Measurements from ENCODE around the gene LRRC37A3. TPM values are rescaled to one million over a fixed set of nuclear protein-coding genes. Genes with fewer than 3 reads are reported as not detected.
"Not testable (repeated sequence)": the region's sequence is repeated elsewhere in the genome, so short reads cannot be mapped to it uniquely, and the experiment has no call there.

Gene LRRC37A3
- total RNA-seq, 1 experiment from 2014 or later: 5.8 TPM

DNA sequence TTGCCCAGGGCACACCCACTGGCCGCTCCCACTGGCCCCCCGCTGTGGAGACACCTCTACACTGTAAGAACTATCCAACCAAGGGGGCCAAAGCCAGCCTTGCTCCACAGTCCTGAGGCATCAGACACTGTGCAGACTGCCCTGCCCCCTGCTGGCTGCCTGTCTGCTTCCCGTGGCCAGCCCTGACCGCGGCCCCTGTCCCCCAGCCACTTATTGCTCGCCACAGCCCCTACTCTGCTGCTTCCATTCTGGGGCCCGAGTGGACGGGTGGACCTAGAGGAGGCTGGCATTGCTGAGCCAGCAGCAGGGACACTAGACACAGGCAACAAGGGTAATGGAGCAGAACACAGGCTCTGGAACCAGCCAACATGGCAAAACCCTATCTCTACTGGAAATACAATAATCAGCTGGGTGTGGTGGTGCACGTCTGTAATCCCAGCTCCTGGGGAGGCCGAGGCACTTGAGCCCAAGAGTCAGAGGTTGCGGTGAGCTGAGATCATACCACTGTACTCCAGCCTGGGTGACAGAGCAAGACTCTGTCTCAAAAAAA lies 19.7 kb upstream of the LRRC37A3 start:
- peak in 1 of 2 experiments; percentile 51 for DNase-seq
- Mint-ChIP-seq H3K36me3 (ENCODE audit: insufficient read depth, unreplicated experiment) (peaks cover 6% of the 10 kb centered on the region), H3K27me3 (ENCODE audit: insufficient read depth, unreplicated experiment) (no peaks in the 10 kb centered on the region), H3K27ac (ENCODE audit: unreplicated experiment) (no peak overlapping the region), H3K9me3 (ENCODE audit: unreplicated experiment) (no peaks in the 10 kb centered on the region), H3K4me3 (ENCODE audit: unreplicated experiment) (no peak overlapping the region), H3K4me1 (ENCODE audit: low read depth, unreplicated experiment) (no peaks in the 10 kb centered on the region)
- no TSS peak for BruUV-seq (replicated peaks)
- intact Hi-C loops (cut with micrococcal nuclease; ENCODE audit: unreplicated experiment): no loop called here
- Histone ChIP-seq H3K4me3 (ENCODE audit: low read depth, low read length) (no peak overlapping the region), H3K27me3 (replicated peaks; ENCODE audit: control insufficient read depth, insufficient read depth, low read length) (no peaks in the 10 kb centered on the region), H3K9me3 (no peaks in the 10 kb centered on the region), H3K4me1 (no peaks in the 10 kb centered on the region), H3K36me3 (ENCODE audit: control insufficient read depth, insufficient read depth, low read length) (no peaks in the 10 kb centered on the region)
- CTCF ChIA-PET: interaction anchor here (0.6 to 1.1 kb wide), 3 partner anchors 87 to 1243 kb away, joined by 3 to 4 read pairs (median 4); partner anchors contain the start of gene RGS9
- TF ChIP-seq, protein P1, sequence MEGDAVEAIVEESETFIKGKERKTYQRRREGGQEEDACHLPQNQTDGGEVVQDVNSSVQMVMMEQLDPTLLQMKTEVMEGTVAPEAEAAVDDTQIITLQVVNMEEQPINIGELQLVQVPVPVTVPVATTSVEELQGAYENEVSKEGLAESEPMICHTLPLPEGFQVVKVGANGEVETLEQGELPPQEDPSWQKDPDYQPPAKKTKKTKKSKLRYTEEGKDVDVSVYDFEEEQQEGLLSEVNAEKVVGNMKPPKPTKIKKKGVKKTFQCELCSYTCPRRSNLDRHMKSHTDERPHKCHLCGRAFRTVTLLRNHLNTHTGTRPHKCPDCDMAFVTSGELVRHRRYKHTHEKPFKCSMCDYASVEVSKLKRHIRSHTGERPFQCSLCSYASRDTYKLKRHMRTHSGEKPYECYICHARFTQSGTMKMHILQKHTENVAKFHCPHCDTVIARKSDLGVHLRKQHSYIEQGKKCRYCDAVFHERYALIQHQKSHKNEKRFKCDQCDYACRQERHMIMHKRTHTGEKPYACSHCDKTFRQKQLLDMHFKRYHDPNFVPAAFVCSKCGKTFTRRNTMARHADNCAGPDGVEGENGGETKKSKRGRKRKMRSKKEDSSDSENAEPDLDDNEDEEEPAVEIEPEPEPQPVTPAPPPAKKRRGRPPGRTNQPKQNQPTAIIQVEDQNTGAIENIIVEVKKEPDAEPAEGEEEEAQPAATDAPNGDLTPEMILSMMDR (IDR thresholded peaks at IDR 0.05; ENCODE audit: insufficient read depth in 1 of 2, low read depth in 1 of 2, low read length in 1 of 2, severe bottlenecking in 1 of 2, unreplicated experiment in 1 of 2): peak; percentile 61 to 63
- POLR2A ChIA-PET: interaction anchor here (0.6 kb wide), 1 partner anchor 761 kb away, joined by 3 read pairs; no protein-coding TSS in a partner anchor

DNA sequence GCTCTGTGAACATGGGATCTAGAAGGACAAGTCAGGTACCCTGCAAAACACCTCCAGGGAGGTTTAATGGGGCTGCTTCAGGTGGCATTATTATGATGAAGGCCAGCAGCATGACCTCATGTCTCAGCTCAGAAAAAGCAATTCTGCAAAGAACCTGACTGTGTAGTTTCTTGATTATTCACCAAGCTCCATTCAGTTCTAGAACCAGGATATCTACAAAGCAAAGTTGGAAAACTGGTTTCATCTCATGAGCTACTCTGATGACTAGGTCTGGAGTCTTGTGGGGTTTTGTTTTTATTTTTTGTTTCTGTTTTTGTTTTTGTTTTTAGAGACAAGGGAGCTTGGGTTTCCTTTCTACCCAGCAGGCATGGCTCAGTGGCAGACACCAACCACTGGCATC lies 19.0 kb upstream of the LRRC37A3 start:
- H3K9me3 ChIP-seq: no peaks in the 10 kb centered on the region
- H3K4me3 Mint-ChIP-seq (ENCODE audit: unreplicated experiment): no peak overlapping the region
- no peaks in the 10 kb centered on the region for H3K36me3 ChIP-seq (ENCODE audit: control insufficient read depth, insufficient read depth, low read length)
- H3K27ac Mint-ChIP-seq (ENCODE audit: unreplicated experiment): no peak overlapping the region
- no peaks in the 10 kb centered on the region for H3K27me3 ChIP-seq (replicated peaks; ENCODE audit: control insufficient read depth, insufficient read depth, low read length)
- no TSS peak for BruUV-seq (replicated peaks)
- intact Hi-C loops (cut with micrococcal nuclease; ENCODE audit: unreplicated experiment): no loop called here
- H3K4me1 ChIP-seq: no peaks in the 10 kb centered on the region
- no peak for DNase-seq
- peaks cover 6% of the 10 kb centered on the region for H3K36me3 Mint-ChIP-seq (ENCODE audit: insufficient read depth, unreplicated experiment)
- TF ChIP-seq, protein P1 (IDR thresholded peaks at IDR 0.05; ENCODE audit: insufficient read depth in 1 of 2, low read depth in 1 of 2, low read length in 1 of 2, severe bottlenecking in 1 of 2, unreplicated experiment in 1 of 2): no peak
- no peak overlapping the region for H3K4me3 ChIP-seq (ENCODE audit: low read depth, low read length)
- CTCF ChIA-PET: interaction anchor here (1.1 kb wide), 1 partner anchor 86 kb away, joined by 3 read pairs; no protein-coding TSS in a partner anchor
- no peaks in the 10 kb centered on the region for H3K9me3 Mint-ChIP-seq (ENCODE audit: unreplicated experiment)
- no peaks in the 10 kb centered on the region for H3K27me3 Mint-ChIP-seq (ENCODE audit: insufficient read depth, unreplicated experiment)
- POLR2A ChIA-PET: no interaction called here
- no peaks in the 10 kb centered on the region for H3K4me1 Mint-ChIP-seq (ENCODE audit: low read depth, unreplicated experiment)

DNA sequence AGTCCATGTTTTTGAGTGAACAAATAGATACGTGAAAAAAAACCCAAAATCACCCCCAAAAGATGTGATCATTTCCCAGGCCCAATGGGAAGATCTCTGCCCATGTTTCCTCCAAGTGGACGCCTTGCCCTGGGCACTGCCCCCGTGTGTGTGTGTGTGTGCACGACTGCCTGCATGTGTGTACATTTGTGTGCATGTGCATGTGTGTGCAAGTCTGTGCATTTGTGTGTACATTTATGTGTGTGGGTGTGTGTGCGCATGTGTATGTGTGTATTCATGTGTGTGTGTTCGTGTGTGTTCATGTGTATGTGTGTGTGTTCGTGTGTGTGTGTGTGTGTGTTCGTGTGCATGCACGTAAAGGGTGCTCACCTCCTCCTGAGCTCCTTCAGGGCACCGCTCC lies 16.8 kb upstream of the LRRC37A3 start:
- intact Hi-C loops (cut with micrococcal nuclease; ENCODE audit: unreplicated experiment): no loop called here
- ChIA-PET POLR2A (no interaction called here), CTCF (no interaction called here)
- BruUV-seq (replicated peaks): no TSS peak
- Histone ChIP-seq H3K27me3 (replicated peaks; ENCODE audit: control insufficient read depth, insufficient read depth, low read length) (no peaks in the 10 kb centered on the region), H3K4me1 (no peaks in the 10 kb centered on the region), H3K4me3 (ENCODE audit: low read depth, low read length) (no peak overlapping the region), H3K36me3 (ENCODE audit: control insufficient read depth, insufficient read depth, low read length) (no peaks in the 10 kb centered on the region), H3K9me3 (no peaks in the 10 kb centered on the region)
- H3K27me3 Mint-ChIP-seq (ENCODE audit: insufficient read depth, unreplicated experiment): no peaks in the 10 kb centered on the region
- H3K9me3 Mint-ChIP-seq (ENCODE audit: unreplicated experiment): no peaks in the 10 kb centered on the region
- no peak for DNase-seq
- H3K4me3 Mint-ChIP-seq (ENCODE audit: unreplicated experiment): no peak overlapping the region
- no peak overlapping the region for H3K27ac Mint-ChIP-seq (ENCODE audit: unreplicated experiment)
- TF ChIP-seq, protein P1 (IDR thresholded peaks at IDR 0.05; ENCODE audit: insufficient read depth in 1 of 2, low read depth in 1 of 2, low read length in 1 of 2, severe bottlenecking in 1 of 2, unreplicated experiment in 1 of 2): no peak
- H3K4me1 Mint-ChIP-seq (ENCODE audit: low read depth, unreplicated experiment): no peaks in the 10 kb centered on the region
- no peaks in the 10 kb centered on the region for H3K36me3 Mint-ChIP-seq (ENCODE audit: insufficient read depth, unreplicated experiment)

DNA sequence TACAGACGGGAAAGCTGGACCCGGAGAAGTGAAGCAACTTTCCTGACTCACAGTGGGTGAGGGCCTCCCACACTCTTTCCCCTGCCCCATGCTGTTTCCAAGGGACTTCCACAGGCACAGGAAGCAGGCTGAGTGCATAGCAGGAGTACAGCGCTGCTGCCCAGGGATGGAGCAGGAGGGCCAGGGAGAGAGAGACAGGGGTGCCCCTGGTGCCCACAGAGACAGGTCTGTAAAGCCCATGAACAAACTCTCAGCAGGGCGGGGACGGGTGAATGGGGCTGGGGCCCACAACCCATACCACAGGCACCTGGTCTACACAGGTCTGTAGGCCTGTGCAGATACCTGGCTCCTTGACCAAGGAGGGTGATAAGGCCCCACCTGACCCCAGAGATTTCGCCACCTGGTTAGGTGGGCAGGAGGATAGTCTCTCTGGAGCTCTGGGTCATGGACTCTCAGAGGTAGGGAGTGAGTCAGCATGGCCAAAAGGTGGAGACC lies 15.1 kb upstream of the LRRC37A3 start:
- POLR2A ChIA-PET; H3K9me3 Mint-ChIP-seq (ENCODE audit: unreplicated experiment); H3K4me1 ChIP-seq; CTCF ChIA-PET; H3K36me3 ChIP-seq (ENCODE audit: control insufficient read depth, insufficient read depth, low read length); H3K27me3 ChIP-seq (replicated peaks; ENCODE audit: control insufficient read depth, insufficient read depth, low read length); H3K4me3 ChIP-seq (ENCODE audit: low read depth, low read length); H3K36me3 Mint-ChIP-seq (ENCODE audit: insufficient read depth, unreplicated experiment); intact Hi-C loops (cut with micrococcal nuclease; ENCODE audit: unreplicated experiment); BruUV-seq (replicated peaks); DNase-seq; H3K27ac Mint-ChIP-seq (ENCODE audit: unreplicated experiment); H3K27me3 Mint-ChIP-seq (ENCODE audit: insufficient read depth, unreplicated experiment); H3K4me3 Mint-ChIP-seq (ENCODE audit: unreplicated experiment); H3K4me1 Mint-ChIP-seq (ENCODE audit: low read depth, unreplicated experiment); H3K9me3 ChIP-seq: not testable (repeated sequence)

DNA sequence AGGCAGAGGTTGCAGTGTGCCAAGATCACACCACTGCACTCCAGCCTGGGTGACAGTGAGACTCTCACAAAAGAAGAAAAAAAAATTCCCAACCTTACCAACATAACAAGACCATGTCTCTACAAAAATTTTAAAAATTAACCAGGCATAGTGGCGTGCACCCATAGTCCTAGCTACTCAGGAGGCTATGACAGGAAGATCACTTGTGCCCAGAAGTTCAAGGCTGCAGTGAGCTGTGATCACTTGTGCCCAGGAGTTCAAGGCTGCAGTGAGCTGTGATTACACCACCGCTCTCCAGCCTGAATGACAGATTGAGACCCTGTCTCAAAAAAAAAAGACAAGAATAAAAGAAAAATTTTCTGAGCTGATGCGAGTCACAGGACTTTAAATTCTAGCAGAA lies 13.6 kb upstream of the LRRC37A3 start:
- H3K27me3 Mint-ChIP-seq (ENCODE audit: insufficient read depth, unreplicated experiment); H3K36me3 Mint-ChIP-seq (ENCODE audit: insufficient read depth, unreplicated experiment); H3K4me3 Mint-ChIP-seq (ENCODE audit: unreplicated experiment); CTCF ChIA-PET; H3K27me3 ChIP-seq (replicated peaks; ENCODE audit: control insufficient read depth, insufficient read depth, low read length); intact Hi-C loops (cut with micrococcal nuclease; ENCODE audit: unreplicated experiment); H3K4me1 ChIP-seq; H3K4me3 ChIP-seq (ENCODE audit: low read depth, low read length); H3K4me1 Mint-ChIP-seq (ENCODE audit: low read depth, unreplicated experiment); H3K36me3 ChIP-seq (ENCODE audit: control insufficient read depth, insufficient read depth, low read length); H3K9me3 Mint-ChIP-seq (ENCODE audit: unreplicated experiment); H3K27ac Mint-ChIP-seq (ENCODE audit: unreplicated experiment); POLR2A ChIA-PET; BruUV-seq (replicated peaks); DNase-seq; H3K9me3 ChIP-seq: not testable (repeated sequence)
